Lung microvascular endothelial cell (primary cell): ENCODE data around the gene IL19. TPM values are rescaled to one million over a fixed set of nuclear protein-coding genes. Genes with fewer than 3 reads are reported as not detected.
"Not testable (repeated sequence)": the region's sequence is repeated elsewhere in the genome, so short reads cannot be mapped to it uniquely, and the experiment has no call there.

ENCODE experiments used
- DNase-seq, 2 donors: peaks; one replicate each; pipeline versions ENCODE4 v3.0.0 to v3.0.0-alpha.2; 2010; ENCODE audit warnings: low read depth in 2 of 2
- total RNA-seq: library from RNA; depleted of rRNA; stranded (reverse); fragments of >200 nt; gene quantifications from 2 replicates; pipeline ENCODE4 v1.2.1, GENCODE V29; 2014

IL19 gene
- total RNA-seq, 1 donor from 2014 or later, result not detected

- no peak for DNase-seq
Observed at GRCh38 chr1:206772243-206772937, 1.8 kb downstream of the IL19 start, which contains the start of gene IL10. IL10 (minus strand) TSS chr1:206772494; CDS start chr1:206772435, 59 bp downstream.

- DNase-seq, result no peak
Observed at GRCh38 chr1:206774093-206774492, 3.5 kb downstream of the IL19 start.

- DNase-seq, result no peak
Observed at GRCh38 chr1:206776229-206776628, 5.7 kb downstream of the IL19 start.

GRCh38 chr1:206778031-206778430, 7.5 kb downstream of the IL19 start:
- no peak for DNase-seq

- not testable (repeated sequence) for DNase-seq
Observed at GRCh38 chr1:206778911-206779310, 8.3 kb downstream of the IL19 start.

- DNase-seq, result no peak
Observed at GRCh38 chr1:206779638-206780037, 9.1 kb downstream of the IL19 start.

- DNase-seq, result no peak
Observed at GRCh38 chr1:206782448-206782847, 11.9 kb downstream of the IL19 start.

- DNase-seq, result no peak
Observed at GRCh38 chr1:206783506-206783905, 12.9 kb downstream of the IL19 start.

GRCh38 chr1:206784471-206784903, 13.9 kb downstream of the IL19 start:
- no peak for DNase-seq

GRCh38 chr1:206785182-206785765, 14.7 kb downstream of the IL19 start:
- DNase-seq, result no peak

- DNase-seq, result no peak
Observed at GRCh38 chr1:206786212-206786886, 15.8 kb downstream of the IL19 start.

- DNase-seq, result no peak
Observed at GRCh38 chr1:206787891-206788290, 17.3 kb downstream of the IL19 start.

GRCh38 chr1:206788487-206789050, 18.0 kb downstream of the IL19 start:
- DNase-seq, result no peak

- DNase-seq, result no peak
Observed at GRCh38 chr1:206790502-206791250, 20.1 kb downstream of the IL19 start.

GRCh38 chr1:206792939-206793607, 22.5 kb downstream of the IL19 start:
- no peak for DNase-seq

- no peak for DNase-seq
Observed at GRCh38 chr1:206793620-206794019, 23.0 kb downstream of the IL19 start.

- no peak for DNase-seq
Observed at GRCh38 chr1:206794294-206794908, 23.8 kb downstream of the IL19 start.

GRCh38 chr1:206796116-206796515, 25.5 kb downstream of the IL19 start:
- no peak for DNase-seq

- DNase-seq, result no peak
Observed at GRCh38 chr1:206796981-206797402, 26.4 kb downstream of the IL19 start.

- peak; percentile 25 to 31 for DNase-seq
Observed at GRCh38 chr1:206797534-206798383, 27.2 kb downstream of the IL19 start.
